ENCODE results near the gene PLEKHG1. TPM values are rescaled to one million over a fixed set of nuclear protein-coding genes. Genes with fewer than 3 reads are reported as not detected.

The PLEKHG1 gene
- total RNA-seq, 4 donors from 2014 or later: 35.0 to 60.8 (median 43.8) TPM

DNA sequence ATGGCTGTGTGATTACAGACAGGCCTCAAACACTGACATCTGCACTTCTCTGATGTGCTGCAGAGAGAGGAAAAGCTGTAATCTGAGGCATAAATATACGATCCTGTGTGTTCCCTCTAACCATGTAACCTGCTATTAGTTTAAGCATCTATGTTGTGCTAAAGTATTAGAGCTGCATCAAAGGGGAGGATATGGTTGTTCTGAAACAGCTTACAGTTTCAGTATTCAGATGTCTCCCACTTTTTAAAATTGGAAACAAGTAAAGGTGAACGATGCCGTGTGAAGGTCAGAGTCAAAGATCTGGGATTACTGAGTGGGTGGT is 7.6 kb downstream of the PLEKHG1 start:
- 96% methylated on average over 3 of the region's 3 CpGs for WGBS
- Histone ChIP-seq H3K9me3 (no peaks in the 10 kb centered on the region), H3K27me3 (no peaks in the 10 kb centered on the region), H3K27ac (no peak overlapping the region), H3K4me3 (no peak overlapping the region), H3K36me3 (no peaks in the 10 kb centered on the region), H3K4me1 (no peaks in the 10 kb centered on the region)
- TF ChIP-seq POLR2AphosphoS5 (IDR thresholded peaks at IDR 0.05) (no peak), CTCF (IDR thresholded peaks at IDR 0.05) (no peak), POLR2A (IDR thresholded peaks at IDR 0.05) (no peak), EP300 (IDR thresholded peaks at IDR 0.05) (no peak)
- no peak for DNase-seq (ENCODE audit: low spot score in 2 of 2)

GRCh38 chr6:150610584-150610983 is 10.9 kb downstream of the PLEKHG1 start:
- DNase-seq (ENCODE audit: low spot score in 2 of 2): no peak
- H3K4me3 ChIP-seq: no peak overlapping the region
- TF ChIP-seq EP300 (IDR thresholded peaks at IDR 0.05): no peak
- H3K27ac ChIP-seq: no peak overlapping the region
- no peaks in the 10 kb centered on the region for H3K9me3 ChIP-seq
- no peaks in the 10 kb centered on the region for H3K36me3 ChIP-seq
- H3K27me3 ChIP-seq: no peaks in the 10 kb centered on the region
- no peaks in the 10 kb centered on the region for H3K4me1 ChIP-seq

GRCh38 chr6:150613269-150613668 is 13.6 kb downstream of the PLEKHG1 start:
- H3K27ac ChIP-seq: no peak overlapping the region
- H3K4me1 ChIP-seq: no peaks in the 10 kb centered on the region
- no peak overlapping the region for H3K4me3 ChIP-seq
- H3K36me3 ChIP-seq: no peaks in the 10 kb centered on the region
- no peak for DNase-seq (ENCODE audit: low spot score in 2 of 2)
- no peaks in the 10 kb centered on the region for H3K9me3 ChIP-seq
- no peaks in the 10 kb centered on the region for H3K27me3 ChIP-seq
- TF ChIP-seq EP300 (IDR thresholded peaks at IDR 0.05) (no peak), CTCF (IDR thresholded peaks at IDR 0.05) (no peak), POLR2A (IDR thresholded peaks at IDR 0.05) (no peak), POLR2AphosphoS5 (IDR thresholded peaks at IDR 0.05) (no peak)
- WGBS: 92% methylated on average over 4 of the region's 4 CpGs

GRCh38 chr6:150615967-150616366 is 16.3 kb downstream of the PLEKHG1 start:
- no peak for DNase-seq (ENCODE audit: low spot score in 2 of 2)
- Histone ChIP-seq H3K4me1 (no peaks in the 10 kb centered on the region), H3K4me3 (no peak overlapping the region), H3K9me3 (no peaks in the 10 kb centered on the region), H3K27me3 (no peaks in the 10 kb centered on the region), H3K27ac (no peak overlapping the region), H3K36me3 (no peaks in the 10 kb centered on the region)
- TF ChIP-seq EP300 (IDR thresholded peaks at IDR 0.05) (no peak), CTCF (IDR thresholded peaks at IDR 0.05) (no peak), POLR2AphosphoS5 (IDR thresholded peaks at IDR 0.05) (no peak), POLR2A (IDR thresholded peaks at IDR 0.05) (no peak)

GRCh38 chr6:150616586-150616985 is 16.9 kb downstream of the PLEKHG1 start:
- no peaks in the 10 kb centered on the region for H3K4me1 ChIP-seq
- TF ChIP-seq POLR2A (IDR thresholded peaks at IDR 0.05) (no peak), CTCF (IDR thresholded peaks at IDR 0.05) (no peak), EP300 (IDR thresholded peaks at IDR 0.05) (no peak), POLR2AphosphoS5 (IDR thresholded peaks at IDR 0.05) (no peak)
- H3K9me3 ChIP-seq: no peaks in the 10 kb centered on the region
- no peaks in the 10 kb centered on the region for H3K27me3 ChIP-seq
- no peak for DNase-seq (ENCODE audit: low spot score in 2 of 2)
- no peak overlapping the region for H3K4me3 ChIP-seq
- H3K27ac ChIP-seq: no peak overlapping the region
- no peaks in the 10 kb centered on the region for H3K36me3 ChIP-seq
- WGBS: 40% methylated on average over 2 of the region's 2 CpGs

GRCh38 chr6:150617062-150617461 is 17.4 kb downstream of the PLEKHG1 start:
- H3K27me3 ChIP-seq: no peaks in the 10 kb centered on the region
- no peaks in the 10 kb centered on the region for H3K9me3 ChIP-seq
- no peaks in the 10 kb centered on the region for H3K4me1 ChIP-seq
- no peaks in the 10 kb centered on the region for H3K36me3 ChIP-seq
- WGBS: 74% methylated on average over 3 of the region's 3 CpGs
- TF ChIP-seq EP300 (IDR thresholded peaks at IDR 0.05) (no peak), POLR2A (IDR thresholded peaks at IDR 0.05) (no peak), CTCF (IDR thresholded peaks at IDR 0.05) (no peak), POLR2AphosphoS5 (IDR thresholded peaks at IDR 0.05) (no peak)
- H3K27ac ChIP-seq: no peak overlapping the region
- H3K4me3 ChIP-seq: no peak overlapping the region
- no peak for DNase-seq (ENCODE audit: low spot score in 2 of 2)
